Endothelial cell of umbilical vein (primary cell): ENCODE data around the gene BET1L.

Experiments
- EZH2 ChIP-seq: IDR thresholded peaks from 2 replicates; pipeline ENCODE4 v1.6.1; 2012; ENCODE audit warnings: borderline replicate concordance, low read depth, mild to moderate bottlenecking, moderate library complexity, low read length, inconsistent platforms; ENCODE audit not compliant: severe bottlenecking
- FOS ChIP-seq: IDR thresholded peaks from 2 replicates; pipeline ENCODE4 v1.6.1; 2011; ENCODE audit warnings: mild to moderate bottlenecking, low read length, moderate library complexity, borderline replicate concordance; ENCODE audit not compliant: insufficient read depth
- GATA2 ChIP-seq: IDR thresholded peaks from 2 replicates; pipeline ENCODE4 v1.7.0; 2011; ENCODE audit warnings: low read depth, mild to moderate bottlenecking, moderate library complexity, mixed read lengths, low read length; ENCODE audit not compliant: insufficient read length, insufficient read depth
- POLR2A ChIP-seq: IDR thresholded peaks from 2 replicates; pipeline ENCODE4 v1.6.1; 2012; ENCODE audit warnings: low read depth, mild to moderate bottlenecking, control low read depth, low read length
- POLR2AphosphoS5 ChIP-seq: IDR thresholded peaks from 2 replicates; pipeline ENCODE4 v1.6.1; 2012; ENCODE audit warnings: low read depth, mild to moderate bottlenecking, control low read depth, low read length, moderate library complexity; ENCODE audit not compliant: insufficient read depth
- TF ChIP-seq, protein P1 (sequence below), 2 donors: IDR thresholded peaks; 1 replicate in 1 of 2; 2 replicates in 1 of 2; pipeline ENCODE4 v1.5.1; 2011; ENCODE audit warnings: low read length in 2 of 2, mild to moderate bottlenecking in 2 of 2, moderate library complexity in 2 of 2, control low read depth in 1 of 2, inconsistent platforms in 1 of 2, low read depth in 1 of 2; ENCODE audit not compliant: insufficient read depth in 1 of 2; ENCODE audit errors: extremely low read depth in 1 of 2
- TF ChIP-seq, protein P2 (sequence below): IDR thresholded peaks from 2 replicates; pipeline ENCODE4 v1.6.1; 2011; ENCODE audit not compliant: insufficient read depth, insufficient read length

DNA sequence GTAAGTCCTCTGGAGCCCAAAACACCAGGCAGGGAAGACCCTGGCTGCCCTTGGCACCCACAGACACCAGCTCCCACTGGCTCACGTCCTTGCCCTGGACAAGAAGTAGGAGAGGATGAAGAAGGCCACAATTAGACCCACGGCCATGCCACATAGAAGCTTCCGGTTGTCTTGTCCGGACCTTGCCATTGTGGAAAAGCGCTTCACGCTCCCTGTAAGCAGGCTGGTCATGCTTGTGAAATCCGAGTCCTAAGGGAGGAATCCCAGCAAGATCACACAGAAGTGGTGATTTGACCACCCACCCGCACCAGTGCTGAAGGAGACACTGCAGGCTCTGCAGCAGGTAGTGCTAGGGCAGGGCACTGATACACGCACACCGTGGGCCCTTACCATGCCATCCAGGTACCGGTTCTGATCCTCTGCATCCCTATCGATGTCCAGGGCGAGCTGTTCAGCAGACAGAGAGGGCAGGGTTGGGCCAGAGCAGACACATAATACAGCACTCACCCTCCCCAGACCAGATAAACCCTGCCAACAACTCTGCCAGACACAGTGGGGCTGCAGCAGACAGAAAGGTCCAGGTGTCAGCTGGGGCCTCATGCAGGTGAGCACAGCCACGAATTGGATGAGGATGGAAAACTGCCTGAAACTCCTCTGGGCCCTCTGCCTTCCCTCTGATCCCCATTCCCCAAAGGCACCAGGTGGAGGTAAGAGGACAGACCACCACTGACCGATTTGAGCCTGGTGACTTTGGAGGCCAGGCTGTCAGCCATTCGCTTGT, 1.8 kb downstream of the BET1L start:
- TF ChIP-seq, protein P1, sequence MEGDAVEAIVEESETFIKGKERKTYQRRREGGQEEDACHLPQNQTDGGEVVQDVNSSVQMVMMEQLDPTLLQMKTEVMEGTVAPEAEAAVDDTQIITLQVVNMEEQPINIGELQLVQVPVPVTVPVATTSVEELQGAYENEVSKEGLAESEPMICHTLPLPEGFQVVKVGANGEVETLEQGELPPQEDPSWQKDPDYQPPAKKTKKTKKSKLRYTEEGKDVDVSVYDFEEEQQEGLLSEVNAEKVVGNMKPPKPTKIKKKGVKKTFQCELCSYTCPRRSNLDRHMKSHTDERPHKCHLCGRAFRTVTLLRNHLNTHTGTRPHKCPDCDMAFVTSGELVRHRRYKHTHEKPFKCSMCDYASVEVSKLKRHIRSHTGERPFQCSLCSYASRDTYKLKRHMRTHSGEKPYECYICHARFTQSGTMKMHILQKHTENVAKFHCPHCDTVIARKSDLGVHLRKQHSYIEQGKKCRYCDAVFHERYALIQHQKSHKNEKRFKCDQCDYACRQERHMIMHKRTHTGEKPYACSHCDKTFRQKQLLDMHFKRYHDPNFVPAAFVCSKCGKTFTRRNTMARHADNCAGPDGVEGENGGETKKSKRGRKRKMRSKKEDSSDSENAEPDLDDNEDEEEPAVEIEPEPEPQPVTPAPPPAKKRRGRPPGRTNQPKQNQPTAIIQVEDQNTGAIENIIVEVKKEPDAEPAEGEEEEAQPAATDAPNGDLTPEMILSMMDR (IDR thresholded peaks at IDR 0.05; ENCODE audit: extremely low read depth in 1 of 2, insufficient read depth in 1 of 2, low read depth in 1 of 2, low read length in 2 of 2): no peak
- TF ChIP-seq GATA2: no peak
- TF ChIP-seq POLR2A: no peak
- TF ChIP-seq EZH2: no peak
- TF ChIP-seq POLR2AphosphoS5: no peak
- no peak for TF ChIP-seq FOS
- TF ChIP-seq, protein P2, sequence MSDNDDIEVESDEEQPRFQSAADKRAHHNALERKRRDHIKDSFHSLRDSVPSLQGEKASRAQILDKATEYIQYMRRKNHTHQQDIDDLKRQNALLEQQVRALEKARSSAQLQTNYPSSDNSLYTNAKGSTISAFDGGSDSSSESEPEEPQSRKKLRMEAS: no peak
